HCT116 (cell line): Measurements from ENCODE around the gene OPHN1. TPM values are rescaled to one million over a fixed set of nuclear protein-coding genes. Genes with fewer than 3 reads are reported as not detected.

Source experiments
- ATAC-seq: fragments of 200-7000 bp; cut with Tn5 transposase; 2 replicates; pipeline ENCODE4 v1.9.1; 2020; ENCODE audit warnings: mild to moderate bottlenecking, moderate library complexity
- BruUV-seq: library from RNA; stranded (reverse); fragments of 400-500 nt; replicated peaks from 2 replicates; lab custom pipeline; 2021; lab: Mats Ljungman, UMichigan
- CTCF ChIA-PET: fragments of 300-600 bp; sonication (Branson Sonifier 250); formaldehyde crosslinking; loops from one replicate; lab custom pipeline; 2021; ENCODE audit warnings: antibody characterized with exemption; lab: Charles Lee
- POLR2A ChIA-PET: fragments of 300-600, 350-600 bp; sonication (Branson Sonifier 250); formaldehyde crosslinking; loops from one replicate; lab custom pipeline; 2021; ENCODE audit warnings: antibody characterized with exemption; lab: Charles Lee
- RAD21 ChIA-PET, 2 experiments: fragments of 300-600 bp; sonication (Branson Sonifier 250); formaldehyde crosslinking; loops; one replicate each; lab custom pipeline; 2023; ENCODE audit warnings: low total read pairs in 2 of 2; ENCODE audit not compliant: uncharacterized antibody in 2 of 2, unreplicated experiment in 2 of 2, low non-redundant PET in 1 of 2; lab: Charles Lee
- DNase-seq: peaks from one replicate; pipeline ENCODE4 v3.0.0-alpha.2; 2010; ENCODE audit warnings: low read depth, low spot score
- H2AFZ ChIP-seq: fragments of 200-600 bp; shearing (Covaris generic), sonication (generic); 2 replicates; pipeline ENCODE4 v1.6.1; 2017; ENCODE audit warnings: low read depth, mixed run types, mixed read lengths, antibody characterized with exemption, low read length; ENCODE audit not compliant: poor library complexity, severe bottlenecking
- H3K27ac ChIP-seq: 2 replicates; pipeline ENCODE4 v1.5.1; 2012; ENCODE audit warnings: low read depth, low read length
- H3K27me3 ChIP-seq: fragments of 200-600 bp; sonication (generic); 2 replicates; pipeline ENCODE4 v1.6.1; 2016; ENCODE audit warnings: mixed run types, low read length, mixed read lengths; ENCODE audit not compliant: insufficient read depth
- H3K36me3 ChIP-seq, 2 experiments: fragments of 200-500 bp in 1 of 2; fragments of 200-600 bp in 1 of 2; sonication (Bioruptor generic) in 1 of 2; sonication (generic) in 1 of 2; 2 replicates each; pipeline versions ENCODE4 v1.5.1 to v1.6.1; 2014 to 2016; ENCODE audit warnings: low read length in 2 of 2, inconsistent platforms in 1 of 2, mixed read lengths in 1 of 2, mixed run types in 1 of 2; ENCODE audit not compliant: insufficient read depth in 2 of 2, control insufficient read depth in 1 of 2
- H3K4me1 ChIP-seq, 2 experiments: fragments of 200-600 bp in 1 of 2; sonication (generic) in 1 of 2; 2 replicates each; pipeline versions ENCODE4 v1.5.1 to v1.6.1; 2012 to 2017; ENCODE audit warnings: low read length in 2 of 2, inconsistent platforms in 1 of 2, mild to moderate bottlenecking in 1 of 2, mixed read lengths in 1 of 2, mixed run types in 1 of 2, moderate library complexity in 1 of 2; ENCODE audit not compliant: insufficient read depth in 2 of 2, control insufficient read depth in 1 of 2
- H3K4me2 ChIP-seq: fragments of 200-600 bp; sonication (generic); 2 replicates; pipeline ENCODE4 v1.6.1; 2017; ENCODE audit warnings: mixed run types, low read length, mixed read lengths
- H3K4me3 ChIP-seq, 2 experiments: fragments of 200-600 bp in 1 of 2; sonication (generic) in 1 of 2; replicated peaks in 1 of 2; 2 replicates each; pipeline ENCODE4 v1.5.1; 2011 to 2016; ENCODE audit warnings: low read length in 2 of 2, control low read depth in 1 of 2, low read depth in 1 of 2, mild to moderate bottlenecking in 1 of 2, mixed read lengths in 1 of 2, mixed run types in 1 of 2
- H3K79me2 ChIP-seq: fragments of 200-600 bp; sonication (generic); 2 replicates; pipeline ENCODE4 v1.6.1; 2017; ENCODE audit warnings: mild to moderate bottlenecking, mixed run types, low read length, moderate library complexity, mixed read lengths; ENCODE audit not compliant: insufficient read depth
- H3K9ac ChIP-seq: fragments of 200-600 bp; sonication (generic); 2 replicates; pipeline ENCODE4 v1.6.1; 2016; ENCODE audit warnings: low read length, mixed read lengths
- H3K9me2 ChIP-seq: fragments of 200-600 bp; sonication (generic), shearing (Covaris generic); 2 replicates; pipeline ENCODE4 v1.6.1; 2017; ENCODE audit warnings: mixed run types, mild to moderate bottlenecking, moderate library complexity; ENCODE audit not compliant: insufficient read depth
- H3K9me3 ChIP-seq, 2 experiments: fragments of 200-500 bp in 1 of 2; fragments of 200-600 bp in 1 of 2; sonication (Bioruptor generic) in 1 of 2; sonication (generic) in 1 of 2; 2 replicates each; pipeline ENCODE4 v1.6.1; 2014 to 2017; ENCODE audit warnings: low read length in 2 of 2, mixed read lengths in 2 of 2, inconsistent platforms in 1 of 2, low read depth in 1 of 2, mild to moderate bottlenecking in 1 of 2, mixed run types in 1 of 2, moderate library complexity in 1 of 2; ENCODE audit not compliant: control insufficient read depth in 1 of 2, insufficient read depth in 1 of 2
- H4K20me1 ChIP-seq: fragments of 200-600 bp; sonication (generic), shearing (Covaris generic); 2 replicates; pipeline ENCODE4 v1.6.1; 2017; ENCODE audit warnings: mixed run types, mild to moderate bottlenecking, moderate library complexity; ENCODE audit not compliant: insufficient read depth
- CEBPB ChIP-seq: IDR thresholded peaks from 2 replicates; pipeline ENCODE4 v1.6.1; 2012; ENCODE audit warnings: low read depth
- EGR1 ChIP-seq: IDR thresholded peaks from 2 replicates; pipeline ENCODE4 v1.6.1; 2012; ENCODE audit warnings: low read depth
- ELF1 ChIP-seq: IDR thresholded peaks from 2 replicates; pipeline ENCODE4 v1.6.1; 2012; ENCODE audit warnings: low read depth, borderline replicate concordance
- EZH2phosphoT487 ChIP-seq: fragments of 200-600 bp; IDR thresholded peaks from 2 replicates; pipeline ENCODE4 v1.6.1; 2018; ENCODE audit warnings: antibody characterized with exemption, borderline replicate concordance
- MAX ChIP-seq: IDR thresholded peaks from 2 replicates; pipeline ENCODE4 v1.6.1; 2012
- POLR2A ChIP-seq: IDR thresholded peaks from 2 replicates; pipeline ENCODE4 v1.7.0; 2011; ENCODE audit warnings: borderline replicate concordance; ENCODE audit not compliant: insufficient read depth, insufficient read length; ENCODE audit errors: extremely low read depth
- SIN3A ChIP-seq: IDR thresholded peaks from 2 replicates; pipeline ENCODE4 v1.6.1; 2012; ENCODE audit warnings: low read depth
- SP1 ChIP-seq: IDR thresholded peaks from 2 replicates; pipeline ENCODE4 v1.6.1; 2012; ENCODE audit warnings: low read depth
- TCF7L2 ChIP-seq: IDR thresholded peaks from 2 replicates; pipeline ENCODE4 v1.7.0; 2011; ENCODE audit warnings: borderline replicate concordance, inconsistent platforms; ENCODE audit not compliant: insufficient read depth, insufficient read length; ENCODE audit errors: extremely low read depth
- YY1 ChIP-seq: IDR thresholded peaks from 2 replicates; pipeline ENCODE4 v1.6.1; 2011; ENCODE audit warnings: low read length, low read depth, moderate library complexity, mild to moderate bottlenecking; ENCODE audit not compliant: insufficient replicate concordance; ENCODE audit errors: extremely low read depth
- ZNF274 ChIP-seq: fragments of 200-500 bp; sonication (Bioruptor generic); IDR thresholded peaks from 2 replicates; pipeline ENCODE4 v1.6.1; 2014; ENCODE audit warnings: mild to moderate bottlenecking, low read depth, low read length, inconsistent platforms
- intact Hi-C: fragments of 100-400 bp; cut with micrococcal nuclease; formaldehyde crosslinking; loops from 2 replicates; pipeline ENCODE4 v1.10.0; 2022
- total RNA-seq: library from RNA; stranded (reverse); gene quantifications from one replicate; pipeline ENCODE4 v1.2.1, GENCODE V29; 2021; ENCODE audit not compliant: unreplicated experiment
- TF ChIP-seq, protein P1 (sequence below), 3 experiments: fragments of 200-600 bp in 1 of 3; sonication (generic) in 1 of 3; IDR thresholded peaks in 2 of 3; conservative IDR thresholded peaks in 1 of 3; 2 replicates each; pipeline ENCODE4 v1.5.1; 2012 to 2017; ENCODE audit warnings: low read depth in 2 of 3, low read length in 2 of 3, antibody characterized with exemption in 1 of 3, borderline replicate concordance in 1 of 3, control low read depth in 1 of 3, mild to moderate bottlenecking in 1 of 3, mixed read lengths in 1 of 3, mixed run types in 1 of 3, moderate library complexity in 1 of 3; ENCODE audit not compliant: insufficient read depth in 1 of 3
- TF ChIP-seq, protein P2 (sequence below): IDR thresholded peaks from 2 replicates; pipeline ENCODE4 v1.6.1; 2011; ENCODE audit warnings: mild to moderate bottlenecking, low read length, moderate library complexity; ENCODE audit not compliant: insufficient replicate concordance; ENCODE audit errors: extremely low read depth

The OPHN1 gene
- total RNA-seq, 1 experiment from 2014 or later = 2.9 TPM

DNA sequence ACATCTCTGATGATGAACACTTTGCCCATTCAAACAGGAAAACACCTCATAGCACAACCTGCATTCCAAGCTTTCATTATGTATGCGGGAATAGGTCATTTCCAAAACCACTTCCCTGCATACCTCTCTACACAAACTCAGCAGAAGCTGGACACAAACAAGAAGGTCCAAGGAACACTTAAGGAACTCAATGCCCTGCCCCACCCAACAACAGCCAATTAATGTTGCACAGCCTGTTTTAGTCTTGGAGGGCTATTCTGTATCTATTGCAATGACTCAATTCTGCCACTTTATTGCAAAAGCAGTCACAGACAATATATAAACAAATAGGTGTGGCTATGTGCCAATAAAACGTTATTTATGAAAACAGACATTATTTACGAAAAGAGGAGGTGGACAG, 16.7 kb downstream of the OPHN1 start:
- Histone ChIP-seq H2AFZ (no peak overlapping the region), H3K4me2 (no peak overlapping the region), H3K9me3 (no peaks in the 10 kb centered on the region), H3K27ac (no peak overlapping the region), H3K9me2 (no peaks in the 10 kb centered on the region), H4K20me1 (no peaks in the 10 kb centered on the region), H3K4me1 (peaks cover 4 to 8% of the 10 kb centered on the region in 2 experiments), H3K9ac (no peak overlapping the region), H3K36me3 (no peaks in the 10 kb centered on the region), H3K79me2 (no peaks in the 10 kb centered on the region), H3K4me3 (no peak overlapping the region), H3K27me3 (no peaks in the 10 kb centered on the region)
- intact Hi-C loops = no loop called here
- no TSS peak for BruUV-seq
- DNase-seq (no peak), ATAC-seq (no peak)
- ChIA-PET RAD21 (no interaction called here), CTCF (no interaction called here), POLR2A (no interaction called here)
- no peak for TF ChIP-seq POLR2A
- peak; percentile 54; the same call in 1 of the 2 replicates for TF ChIP-seq CEBPB

DNA sequence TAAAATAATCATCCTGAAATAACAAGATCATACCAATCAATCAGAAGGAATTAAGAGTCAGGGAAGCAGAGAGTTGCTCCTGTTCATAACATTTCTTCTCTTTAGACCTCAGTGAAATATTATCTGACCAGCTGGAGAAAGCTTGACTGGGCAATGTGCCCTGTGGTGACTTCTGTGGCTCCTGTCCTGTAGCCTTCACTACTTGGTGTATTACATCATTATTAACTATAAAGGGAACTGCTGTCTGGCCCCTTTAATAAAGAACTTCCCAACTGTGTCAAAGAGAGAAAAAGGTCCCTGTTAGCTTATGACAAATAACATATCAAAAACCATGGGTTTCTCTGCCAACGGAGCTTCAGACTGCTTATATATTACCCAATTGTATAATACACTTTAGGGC, 18.0 kb downstream of the OPHN1 start:
- no peak for ATAC-seq
- Histone ChIP-seq H3K4me2 (no peak overlapping the region), H3K4me3 (no peak overlapping the region), H3K9me3 (no peaks in the 10 kb centered on the region), H3K79me2 (no peaks in the 10 kb centered on the region), H3K9me2 (no peaks in the 10 kb centered on the region), H3K4me1 (peaks cover 4 to 8% of the 10 kb centered on the region in 2 experiments), H3K36me3 (no peaks in the 10 kb centered on the region), H3K27me3 (no peaks in the 10 kb centered on the region), H3K9ac (no peak overlapping the region), H4K20me1 (no peaks in the 10 kb centered on the region), H3K27ac (no peak overlapping the region), H2AFZ (no peak overlapping the region)
- no TSS peak for BruUV-seq
- CTCF ChIA-PET = no interaction called here
- RAD21 ChIA-PET = no interaction called here
- POLR2A ChIA-PET = no interaction called here
- intact Hi-C loops = no loop called here
- DNase-seq = no peak
- no peak for TF ChIP-seq EZH2phosphoT487
- no peak for TF ChIP-seq SP1
- no peak for TF ChIP-seq MAX
- TF ChIP-seq CEBPB = no peak
- no peak for TF ChIP-seq YY1
- no peak for TF ChIP-seq ELF1
- no peak for TF ChIP-seq TCF7L2
- TF ChIP-seq, protein P1, sequence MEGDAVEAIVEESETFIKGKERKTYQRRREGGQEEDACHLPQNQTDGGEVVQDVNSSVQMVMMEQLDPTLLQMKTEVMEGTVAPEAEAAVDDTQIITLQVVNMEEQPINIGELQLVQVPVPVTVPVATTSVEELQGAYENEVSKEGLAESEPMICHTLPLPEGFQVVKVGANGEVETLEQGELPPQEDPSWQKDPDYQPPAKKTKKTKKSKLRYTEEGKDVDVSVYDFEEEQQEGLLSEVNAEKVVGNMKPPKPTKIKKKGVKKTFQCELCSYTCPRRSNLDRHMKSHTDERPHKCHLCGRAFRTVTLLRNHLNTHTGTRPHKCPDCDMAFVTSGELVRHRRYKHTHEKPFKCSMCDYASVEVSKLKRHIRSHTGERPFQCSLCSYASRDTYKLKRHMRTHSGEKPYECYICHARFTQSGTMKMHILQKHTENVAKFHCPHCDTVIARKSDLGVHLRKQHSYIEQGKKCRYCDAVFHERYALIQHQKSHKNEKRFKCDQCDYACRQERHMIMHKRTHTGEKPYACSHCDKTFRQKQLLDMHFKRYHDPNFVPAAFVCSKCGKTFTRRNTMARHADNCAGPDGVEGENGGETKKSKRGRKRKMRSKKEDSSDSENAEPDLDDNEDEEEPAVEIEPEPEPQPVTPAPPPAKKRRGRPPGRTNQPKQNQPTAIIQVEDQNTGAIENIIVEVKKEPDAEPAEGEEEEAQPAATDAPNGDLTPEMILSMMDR (IDR thresholded peaks at IDR 0.05 in 2 of 3, conservative IDR thresholded peaks at IDR 0.05 in 1 of 3; ENCODE audit: borderline replicate concordance in 1 of 3, insufficient read depth in 1 of 3, low read depth in 2 of 3, low read length in 2 of 3) = no peak
- TF ChIP-seq ZNF274 = no peak
- TF ChIP-seq SIN3A = no peak
- TF ChIP-seq, protein P2, sequence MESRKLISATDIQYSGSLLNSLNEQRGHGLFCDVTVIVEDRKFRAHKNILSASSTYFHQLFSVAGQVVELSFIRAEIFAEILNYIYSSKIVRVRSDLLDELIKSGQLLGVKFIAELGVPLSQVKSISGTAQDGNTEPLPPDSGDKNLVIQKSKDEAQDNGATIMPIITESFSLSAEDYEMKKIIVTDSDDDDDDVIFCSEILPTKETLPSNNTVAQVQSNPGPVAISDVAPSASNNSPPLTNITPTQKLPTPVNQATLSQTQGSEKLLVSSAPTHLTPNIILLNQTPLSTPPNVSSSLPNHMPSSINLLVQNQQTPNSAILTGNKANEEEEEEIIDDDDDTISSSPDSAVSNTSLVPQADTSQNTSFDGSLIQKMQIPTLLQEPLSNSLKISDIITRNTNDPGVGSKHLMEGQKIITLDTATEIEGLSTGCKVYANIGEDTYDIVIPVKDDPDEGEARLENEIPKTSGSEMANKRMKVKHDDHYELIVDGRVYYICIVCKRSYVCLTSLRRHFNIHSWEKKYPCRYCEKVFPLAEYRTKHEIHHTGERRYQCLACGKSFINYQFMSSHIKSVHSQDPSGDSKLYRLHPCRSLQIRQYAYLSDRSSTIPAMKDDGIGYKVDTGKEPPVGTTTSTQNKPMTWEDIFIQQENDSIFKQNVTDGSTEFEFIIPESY = no peak
- no peak for TF ChIP-seq EGR1
